Vagina (tissue), 2 donors: Measurements from ENCODE around the gene NUB1.

Source experiments
- POLR2A ChIP-seq, 2 donors: fragments of 450-650 bp; IDR thresholded peaks; one replicate each; pipeline ENCODE4 v1.6.1; 2017; ENCODE audit warnings: antibody characterized with exemption in 2 of 2, mild to moderate bottlenecking in 2 of 2, moderate library complexity in 2 of 2
- TF ChIP-seq, protein P1 (sequence below), 3 experiments: fragments of 450-650 bp in 2 of 3; fragments of 200-600 bp in 1 of 3; sonication (generic) in 1 of 3; IDR thresholded peaks; one replicate each; pipeline ENCODE4 v1.5.1; 2017 to 2019; ENCODE audit warnings: antibody characterized with exemption in 3 of 3, mild to moderate bottlenecking in 2 of 3, moderate library complexity in 2 of 3

GRCh38 chr7:151301471-151302462, 39.8 kb upstream of the NUB1 start:
- TF ChIP-seq, protein P1, sequence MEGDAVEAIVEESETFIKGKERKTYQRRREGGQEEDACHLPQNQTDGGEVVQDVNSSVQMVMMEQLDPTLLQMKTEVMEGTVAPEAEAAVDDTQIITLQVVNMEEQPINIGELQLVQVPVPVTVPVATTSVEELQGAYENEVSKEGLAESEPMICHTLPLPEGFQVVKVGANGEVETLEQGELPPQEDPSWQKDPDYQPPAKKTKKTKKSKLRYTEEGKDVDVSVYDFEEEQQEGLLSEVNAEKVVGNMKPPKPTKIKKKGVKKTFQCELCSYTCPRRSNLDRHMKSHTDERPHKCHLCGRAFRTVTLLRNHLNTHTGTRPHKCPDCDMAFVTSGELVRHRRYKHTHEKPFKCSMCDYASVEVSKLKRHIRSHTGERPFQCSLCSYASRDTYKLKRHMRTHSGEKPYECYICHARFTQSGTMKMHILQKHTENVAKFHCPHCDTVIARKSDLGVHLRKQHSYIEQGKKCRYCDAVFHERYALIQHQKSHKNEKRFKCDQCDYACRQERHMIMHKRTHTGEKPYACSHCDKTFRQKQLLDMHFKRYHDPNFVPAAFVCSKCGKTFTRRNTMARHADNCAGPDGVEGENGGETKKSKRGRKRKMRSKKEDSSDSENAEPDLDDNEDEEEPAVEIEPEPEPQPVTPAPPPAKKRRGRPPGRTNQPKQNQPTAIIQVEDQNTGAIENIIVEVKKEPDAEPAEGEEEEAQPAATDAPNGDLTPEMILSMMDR (IDR thresholded peaks at IDR 0.05) = no peak
- no peak for TF ChIP-seq POLR2A (IDR thresholded peaks at IDR 0.05)
